Common myeloid progenitor, CD34-positive (primary cell): ENCODE results near the gene MMP25. TPM values are rescaled to one million over a fixed set of nuclear protein-coding genes. Genes with fewer than 3 reads are reported as not detected.

Experiments
- CTCF ChIA-PET: fragments of 350-600 bp; sonication (Branson Sonifier 250); formaldehyde crosslinking; loops from one replicate; lab custom pipeline; 2021; ENCODE audit warnings: antibody characterized with exemption; lab: Charles Lee
- POLR2A ChIA-PET: fragments of 350-600 bp; sonication (Branson Sonifier 250); formaldehyde crosslinking; loops from one replicate; lab custom pipeline; 2021; ENCODE audit warnings: antibody characterized with exemption; lab: Charles Lee
- DNase-seq, 3 donors: peaks; one replicate each; pipeline versions ENCODE4 v3.0.0 to v3.0.0-alpha.2; 2013
- H3K27ac ChIP-seq, 2 experiments: 1 replicate in 1 of 2; 2 replicates in 1 of 2; pipeline ENCODE4 v1.7.0; 2013; ENCODE audit warnings: inconsistent platforms in 2 of 2, low read length in 2 of 2, mild to moderate bottlenecking in 2 of 2, low read depth in 1 of 2, moderate library complexity in 1 of 2; ENCODE audit not compliant: severe bottlenecking in 2 of 2, insufficient read depth in 1 of 2, poor library complexity in 1 of 2
- H3K27me3 ChIP-seq, 5 experiments: replicated peaks in 2 of 5; 1 replicate in 3 of 5; 2 replicates in 2 of 5; pipeline versions ENCODE4 v1.6.1 to v1.7.0; 2013; ENCODE audit warnings: low read length in 4 of 5, mild to moderate bottlenecking in 2 of 5, moderate library complexity in 2 of 5, inconsistent platforms in 1 of 5; ENCODE audit not compliant: insufficient read depth in 5 of 5, control insufficient read depth in 4 of 5
- H3K36me3 ChIP-seq, 4 experiments: 1 replicate in 2 of 4; 2 replicates in 2 of 4; pipeline versions ENCODE4 v1.6.1 to v1.7.0; 2013; ENCODE audit warnings: low read length in 3 of 4, control low read depth in 1 of 4, mild to moderate bottlenecking in 1 of 4; ENCODE audit not compliant: control insufficient read depth in 4 of 4, insufficient read depth in 4 of 4
- H3K4me1 ChIP-seq, 4 experiments: 1 replicate in 3 of 4; 2 replicates in 1 of 4; pipeline versions ENCODE4 v1.6.1 to v1.7.1; 2013; ENCODE audit warnings: low read length in 3 of 4, mild to moderate bottlenecking in 3 of 4, control low read depth in 1 of 4, inconsistent platforms in 1 of 4, moderate library complexity in 1 of 4; ENCODE audit not compliant: control insufficient read depth in 4 of 4, insufficient read depth in 4 of 4; ENCODE audit errors: control extremely low read depth in 1 of 4
- H3K4me3 ChIP-seq, 7 experiments: 1 replicate in 4 of 7; 2 replicates in 3 of 7; pipeline versions ENCODE4 v1.5.1 to v1.7.0; 2013; ENCODE audit warnings: mild to moderate bottlenecking in 7 of 7, low read length in 6 of 7, moderate library complexity in 6 of 7, inconsistent platforms in 2 of 7, low read depth in 2 of 7, control low read depth in 1 of 7; ENCODE audit not compliant: insufficient read depth in 4 of 7, control insufficient read depth in 1 of 7; ENCODE audit errors: extremely low read depth in 1 of 7
- H3K9me3 ChIP-seq, 5 experiments: 1 replicate in 4 of 5; 2 replicates in 1 of 5; pipeline versions ENCODE4 v1.6.1 to v1.7.1; 2013; ENCODE audit warnings: low read length in 4 of 5, mild to moderate bottlenecking in 2 of 5, inconsistent platforms in 1 of 5, low read depth in 1 of 5, moderate library complexity in 1 of 5; ENCODE audit not compliant: control insufficient read depth in 4 of 5, insufficient read depth in 2 of 5; ENCODE audit errors: control extremely low read depth in 1 of 5
- WGBS: methylation state at CpG from one replicate; pipeline ENCODE4 v1.1.5; 2013; ENCODE audit not compliant: insufficient coverage; 5-methylcytosine and 5-hydroxymethylcytosine counted together
- polyA plus RNA-seq: library from polyadenylated mRNA; unstranded; fragments of 120-200 nt; gene quantifications from one replicate; pipeline ENCODE4 v1.2.1, GENCODE V29; 2013

The MMP25 gene
- 0.70 TPM for polyA plus RNA-seq

DNA sequence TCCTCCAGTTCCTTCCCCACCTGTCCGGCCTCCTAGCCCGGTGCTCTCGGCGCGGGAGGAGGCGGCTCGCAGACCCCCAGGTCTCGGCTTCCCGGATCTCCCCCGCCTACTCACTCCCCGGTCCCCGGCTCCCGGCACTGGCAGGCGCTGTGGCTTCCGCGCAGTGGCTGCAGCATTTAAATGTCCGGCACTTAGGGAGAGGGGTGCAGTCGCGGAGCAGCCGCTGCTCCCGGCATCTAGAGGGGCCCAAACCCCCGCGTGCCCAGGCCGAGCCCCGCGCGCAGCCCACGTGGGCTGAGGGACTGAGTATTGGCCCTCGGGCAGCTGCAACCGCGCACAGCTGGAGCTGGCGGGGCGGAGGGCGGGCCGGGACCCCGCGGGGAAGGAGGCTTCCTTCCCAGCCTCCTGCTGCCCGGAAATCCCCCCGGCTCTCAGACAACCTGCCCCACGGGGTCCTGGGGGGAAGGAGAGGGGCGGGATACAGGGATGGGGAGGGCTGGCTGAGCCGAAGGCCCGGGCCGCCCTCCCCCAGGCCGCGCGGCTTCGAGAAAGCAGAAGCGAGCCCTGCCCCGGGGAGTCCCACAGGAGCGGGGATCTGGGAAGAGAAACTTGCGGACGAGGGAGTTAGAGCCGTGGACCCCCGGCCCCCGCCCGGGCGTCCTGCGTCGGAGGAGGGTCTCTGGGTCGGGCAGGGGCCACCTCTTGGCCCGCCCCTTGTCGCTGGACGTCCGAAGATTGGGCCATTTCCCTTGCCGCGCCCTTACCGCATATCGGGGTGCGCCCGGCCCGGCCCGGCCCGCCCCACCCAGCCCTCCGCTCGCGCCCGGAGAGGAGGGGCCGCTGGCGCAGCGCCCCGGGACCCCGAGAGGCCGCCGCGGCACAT, at the start of gene MMP25:
MMP25 (plus strand) TSS at position 804 of the 883 bp plus-strand sequence. CDS start 357 bp downstream, outside the sequence.
- Histone ChIP-seq H3K27ac (no peak within 1 kb of the TSS), H3K27me3 (peaks cover 7 to 96% (median 32%) of the 10 kb centered on the region in 5 experiments), H3K9me3 (no peaks in the 10 kb centered on the region), H3K36me3 (no peaks in the 10 kb centered on the region), H3K4me1 (peaks cover 0 to 34% (median 23%) of the 10 kb centered on the region in 4 experiments), H3K4me3 (peak within 1 kb of the TSS in 6 of 7 experiments; percentile 17 to 63 (median 56))
- WGBS, result under 1% methylated on average over 66 of the region's 86 CpGs
- CTCF ChIA-PET, result interaction anchor here (10.0 kb wide), 1 partner anchor 16 kb away, joined by 141 read pairs; no protein-coding TSS in a partner anchor
- POLR2A ChIA-PET, result no interaction called here
- DNase-seq, result peak in 1 of 3 donors; percentile 48

DNA sequence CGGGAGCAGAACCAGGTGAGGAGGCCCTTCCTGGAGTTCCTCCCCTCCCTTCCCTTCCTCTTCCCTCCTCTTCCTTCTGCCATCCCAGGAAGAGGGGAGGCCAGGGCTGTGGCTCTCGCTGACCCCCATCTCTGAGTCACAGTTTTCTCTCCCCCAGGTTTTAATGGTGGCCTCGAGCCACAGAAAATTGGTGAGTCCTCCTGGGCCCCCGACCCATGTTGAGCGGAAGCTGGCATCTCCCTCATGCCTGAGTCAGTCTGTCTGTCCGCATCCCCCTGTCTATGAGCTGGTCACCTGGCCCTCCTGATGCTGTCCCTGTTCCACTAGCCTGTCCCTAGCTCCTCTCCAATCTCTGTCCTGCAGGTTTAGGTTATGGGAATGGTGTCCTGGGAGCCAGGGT, 46.4 kb upstream of the MMP25 start:
- ChIA-PET CTCF (interaction anchor here (1.0 to 10.6 kb wide), 4 partner anchors 11 to 30 kb away, joined by 3 to 197 read pairs (median 55); partner anchors contain the start of genes CLDN6, HCFC1R1, THOC6 and TNFRSF12A), POLR2A (no interaction called here)
- no peaks in the 10 kb centered on the region for H3K27me3 ChIP-seq
- WGBS, result 100% methylated on average over 4 of the region's 6 CpGs
- no peak overlapping the region for H3K4me3 ChIP-seq
- no peak for DNase-seq
- H3K4me1 ChIP-seq, result peaks cover 0 to 6% (median 2%) of the 10 kb centered on the region in 4 experiments
- H3K36me3 ChIP-seq, result peaks cover 0 to 4% (median 1%) of the 10 kb centered on the region in 4 experiments
- H3K9me3 ChIP-seq, result no peaks in the 10 kb centered on the region
- H3K27ac ChIP-seq, result no peak overlapping the region

- no peak for DNase-seq
- POLR2A ChIA-PET, result no interaction called here
Observed at GRCh38 chr16:3000540-3000939, 45.8 kb upstream of the MMP25 start.

GRCh38 chr16:3001316-3001715, 45.0 kb upstream of the MMP25 start:
- Histone ChIP-seq H3K4me3 (no peak overlapping the region), H3K27ac (no peak overlapping the region), H3K4me1 (peaks cover 0 to 18% (median 11%) of the 10 kb centered on the region in 4 experiments), H3K36me3 (peaks cover 0 to 4% (median 1%) of the 10 kb centered on the region in 4 experiments), H3K9me3 (no peaks in the 10 kb centered on the region), H3K27me3 (no peaks in the 10 kb centered on the region)
- 87% methylated on average over 7 of the region's 12 CpGs for WGBS
- ChIA-PET POLR2A (no interaction called here), CTCF (interaction anchor here (1.1 to 10.6 kb wide), 5 partner anchors 13 to 170 kb away, joined by 4 to 197 read pairs (median 9); partner anchors contain the start of genes CLDN6, HCFC1R1, THOC6 and TNFRSF12A)
- DNase-seq, result no peak

More at GRCh38 chr16:3000540-3000939, 45.8 kb upstream of the MMP25 start:
- Histone ChIP-seq H3K4me1 (peaks cover 0 to 10% (median 5%) of the 10 kb centered on the region in 4 experiments), H3K4me3 (no peak overlapping the region), H3K36me3 (peaks cover 0 to 4% (median 1%) of the 10 kb centered on the region in 4 experiments), H3K27ac (no peak overlapping the region), H3K27me3 (no peaks in the 10 kb centered on the region), H3K9me3 (no peaks in the 10 kb centered on the region)
- CTCF ChIA-PET, result interaction anchor here (1.0 to 10.6 kb wide), 5 partner anchors 12 to 30 kb away, joined by 3 to 197 read pairs (median 9); partner anchors contain the start of genes CLDN6, HCFC1R1, THOC6 and TNFRSF12A
- WGBS, result 93% methylated on average over 3 of the region's 4 CpGs

- H3K36me3 ChIP-seq, result peaks cover 0 to 4% (median 1%) of the 10 kb centered on the region in 4 experiments
- 9% methylated on average over 47 of the region's 58 CpGs for WGBS
- peak; percentile 99 to 100 (median 100) for DNase-seq
- peaks cover 11 to 42% (median 35%) of the 10 kb centered on the region in 4 experiments for H3K4me1 ChIP-seq
- H3K27me3 ChIP-seq, result no peaks in the 10 kb centered on the region
- CTCF ChIA-PET, result interaction anchor here (0.7 to 10.6 kb wide), 9 partner anchors 15 to 408 kb away, joined by 3 to 197 read pairs (median 3); partner anchors contain the start of genes CLDN6, HCFC1R1, THOC6 and TNFRSF12A
- no peaks in the 10 kb centered on the region for H3K9me3 ChIP-seq
- H3K27ac ChIP-seq, result no peak overlapping the region
- POLR2A ChIA-PET, result interaction anchor here (0.6 to 2.5 kb wide), 4 partner anchors 17 to 213 kb away, joined by 3 to 11 read pairs (median 5); partner anchors contain the start of gene TNFRSF12A
- H3K4me3 ChIP-seq, result peak overlapping the region; percentile 19 to 81 (median 48)
Observed at GRCh38 chr16:3003582-3004270, 42.6 kb upstream of the MMP25 start.

GRCh38 chr16:3004319-3004718, 42.0 kb upstream of the MMP25 start:
- Histone ChIP-seq H3K36me3 (peaks cover 0 to 4% (median 1%) of the 10 kb centered on the region in 4 experiments), H3K9me3 (no peaks in the 10 kb centered on the region), H3K27ac (no peak overlapping the region), H3K27me3 (no peaks in the 10 kb centered on the region), H3K4me1 (peaks cover 11 to 48% (median 41%) of the 10 kb centered on the region in 4 experiments), H3K4me3 (peak overlapping the region in 6 of 7 experiments; percentile 19 to 81 (median 50))
- ChIA-PET CTCF (interaction anchor here (0.7 to 10.6 kb wide), 8 partner anchors 16 to 408 kb away, joined by 3 to 197 read pairs (median 3); partner anchors contain the start of genes CLDN6, HCFC1R1, THOC6 and TNFRSF12A), POLR2A (interaction anchor here (0.6 to 2.5 kb wide), 3 partner anchors 16 to 214 kb away, joined by 3 to 11 read pairs (median 7); partner anchors contain the start of gene TNFRSF12A)
- DNase-seq, result peak; percentile 20 to 62 (median 52)
- WGBS, result 0% methylated on average over 39 of the region's 67 CpGs
